GM19395 (cell line): ENCODE data around the gene MAOB.

Experiments
- ATAC-seq: cut with Tn5 transposase; IDR thresholded peaks from one replicate; pipeline ENCODE4 v1.9.1; 2021; ENCODE audit warnings: mild to moderate bottlenecking, moderate library complexity; ENCODE audit not compliant: unreplicated experiment

MAOB gene

GRCh38 chrX:43861750-43862149 is 20.5 kb downstream of the MAOB start:
- ATAC-seq = no peak

- ATAC-seq = no peak
Observed at GRCh38 chrX:43860646-43861370, 21.4 kb downstream of the MAOB start.

GRCh38 chrX:43853225-43853828 is 28.9 kb downstream of the MAOB start:
- no peak for ATAC-seq

GRCh38 chrX:43850629-43851028 is 31.6 kb downstream of the MAOB start:
- ATAC-seq = no peak

GRCh38 chrX:43849173-43849572 is 33.1 kb downstream of the MAOB start:
- no peak for ATAC-seq

- no peak for ATAC-seq
Observed at GRCh38 chrX:43847352-43847751, 34.9 kb downstream of the MAOB start.

- no peak for ATAC-seq
Observed at GRCh38 chrX:43846558-43846957, 35.7 kb downstream of the MAOB start.

GRCh38 chrX:43845776-43846175 is 36.5 kb downstream of the MAOB start:
- no peak for ATAC-seq

- ATAC-seq = no peak
Observed at GRCh38 chrX:43840265-43840664, 42.0 kb downstream of the MAOB start.

- no peak for ATAC-seq
Observed at GRCh38 chrX:43836435-43837184, 45.6 kb downstream of the MAOB start.

- ATAC-seq = no peak
Observed at GRCh38 chrX:43835559-43835958, 46.7 kb downstream of the MAOB start.

- ATAC-seq = no peak
Observed at GRCh38 chrX:43827791-43828190, 54.5 kb downstream of the MAOB start.

GRCh38 chrX:43822014-43822413 is 60.2 kb downstream of the MAOB start:
- ATAC-seq = no peak

GRCh38 chrX:43817444-43817843 is 64.8 kb downstream of the MAOB start:
- ATAC-seq = no peak

- ATAC-seq = no peak
Observed at GRCh38 chrX:43815209-43815608, 67.0 kb downstream of the MAOB start.

- ATAC-seq = no peak
Observed at GRCh38 chrX:43813898-43814297, 68.4 kb downstream of the MAOB start.

- no peak for ATAC-seq
Observed at GRCh38 chrX:43813319-43813718, 68.9 kb downstream of the MAOB start.

- ATAC-seq = no peak
Observed at GRCh38 chrX:43809463-43809862, 72.8 kb downstream of the MAOB start.

GRCh38 chrX:43808231-43808630 is 74.0 kb downstream of the MAOB start:
- ATAC-seq = no peak

- no peak for ATAC-seq
Observed at GRCh38 chrX:43805579-43805978, 76.7 kb downstream of the MAOB start.

GRCh38 chrX:43804021-43804420 is 78.2 kb downstream of the MAOB start:
- no peak for ATAC-seq
